GM19324 (cell line): ENCODE data around the gene DCDC2C.

Experiments
- ATAC-seq: cut with Tn5 transposase; IDR thresholded peaks from one replicate; pipeline ENCODE4 v1.9.1; 2021; ENCODE audit warnings: mild to moderate bottlenecking, moderate library complexity; ENCODE audit not compliant: unreplicated experiment, low FRiP score

The DCDC2C gene

DNA sequence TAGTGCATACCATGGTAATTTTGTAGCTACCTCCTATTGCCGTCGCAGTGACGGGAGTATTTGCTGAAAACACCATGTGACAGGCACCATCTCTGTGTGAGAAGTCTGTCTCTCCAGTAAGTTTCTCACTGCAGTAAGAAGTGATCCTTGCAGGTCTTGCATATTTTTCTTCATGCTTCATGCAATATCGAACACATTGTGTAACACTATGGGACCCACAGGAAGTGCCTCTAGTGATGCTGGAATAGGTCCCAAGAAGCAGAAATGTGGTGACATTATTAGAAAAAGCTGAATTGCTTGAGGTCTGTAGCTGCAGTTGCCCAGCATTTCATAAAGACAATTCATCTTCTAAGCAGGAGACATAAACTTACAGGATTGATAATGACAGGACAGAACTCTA lies 167.6 kb downstream of the DCDC2C start:
- ATAC-seq: no peak

DNA sequence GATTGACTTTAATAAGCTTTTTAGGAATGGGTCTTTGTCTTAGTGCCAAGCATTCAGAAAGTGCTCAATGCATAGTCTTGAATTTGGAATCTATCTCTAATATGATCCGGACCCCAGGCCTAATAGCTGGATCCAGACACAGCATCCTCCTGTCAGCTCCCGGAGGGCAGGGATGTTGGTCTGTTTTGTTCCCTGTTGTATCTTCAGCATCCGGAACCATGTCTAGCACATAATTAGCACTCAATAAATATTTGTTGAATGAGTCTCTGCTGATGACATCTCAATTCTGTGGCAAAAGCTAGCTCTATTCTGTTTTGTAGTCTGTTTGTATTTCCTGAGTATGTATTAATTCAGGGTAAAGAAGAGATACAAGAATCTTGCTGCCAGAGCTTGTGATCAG lies 169.1 kb downstream of the DCDC2C start:
- ATAC-seq: no peak

DNA sequence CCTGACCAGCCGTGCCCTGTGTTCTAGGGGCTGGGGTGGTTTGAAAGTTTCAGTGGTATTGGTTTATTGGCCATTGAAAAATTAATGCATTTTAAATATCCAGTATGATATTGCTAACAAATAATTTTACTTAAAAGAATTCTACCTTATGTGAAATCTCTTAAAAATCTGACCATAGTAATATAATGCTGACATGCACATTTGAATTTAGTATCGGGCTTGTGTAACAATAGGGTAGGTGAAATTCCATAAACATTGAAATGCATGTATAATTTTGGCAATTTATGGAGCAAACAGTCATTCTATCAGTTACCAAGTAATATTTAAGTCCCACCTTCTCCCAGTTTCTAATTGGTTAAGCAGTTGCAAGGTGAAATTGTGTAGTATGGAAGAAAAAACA lies 170.5 kb downstream of the DCDC2C start:
- ATAC-seq: no peak

GRCh38 chr2:3876221-3876620 lies 172.8 kb downstream of the DCDC2C start:
- ATAC-seq: no peak

DNA sequence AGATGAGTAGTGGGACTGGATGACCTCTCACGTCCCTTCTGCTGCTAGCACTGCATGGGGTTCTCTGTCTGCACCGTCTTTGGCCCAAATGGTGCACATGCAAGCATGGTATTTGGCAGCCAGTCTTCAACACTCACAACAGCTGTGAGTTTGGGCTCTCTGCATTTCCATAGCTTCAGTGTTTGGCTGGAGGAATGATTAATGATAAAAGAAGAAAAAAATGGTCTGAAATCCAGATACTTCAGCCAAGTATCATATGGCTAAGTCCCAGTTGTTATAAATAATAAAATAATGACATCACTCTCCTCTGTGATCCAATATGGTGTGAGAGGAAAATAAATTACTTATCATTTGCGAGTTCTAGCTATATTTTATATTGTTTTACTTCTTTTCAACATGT lies 173.3 kb downstream of the DCDC2C start:
- no peak for ATAC-seq

- no peak for ATAC-seq
Observed at GRCh38 chr2:3885629-3886628, 182.6 kb downstream of the DCDC2C start.

- no peak for ATAC-seq
Observed at GRCh38 chr2:3895021-3895420, 191.6 kb downstream of the DCDC2C start.
